A549 (cell line): ENCODE measurements around the gene IPO4. TPM values are rescaled to one million over a fixed set of nuclear protein-coding genes. Genes with fewer than 3 reads are reported as not detected.

Source experiments
- ATAC-seq, 2 experiments: fragments of 200-7000 bp in 1 of 2; fragments of >200 bp in 1 of 2; cut with Nextera tagmentation in 1 of 2; cut with Tn5 transposase in 1 of 2; 3 replicates each; pipeline versions ENCODE4 v1.8.0 to v1.9.1; 2018 to 2020; ENCODE audit warnings: mild to moderate bottlenecking in 1 of 2, moderate library complexity in 1 of 2
- CTCF ChIA-PET: fragments of 300-600 bp; sonication (Branson Sonifier 250); formaldehyde crosslinking; extraction: SDS; loops from one replicate; lab custom pipeline; 2021; ENCODE audit warnings: antibody characterized with exemption, inconsistent platforms; lab: Yijun Ruan, JAX
- POLR2A ChIA-PET: fragments of 350-600 bp; formaldehyde crosslinking; extraction: SDS; loops from one replicate; lab custom pipeline; 2021; ENCODE audit warnings: antibody characterized with exemption, inconsistent platforms; lab: Yijun Ruan, JAX
- DNase-seq, 2 experiments: peaks; one replicate each; pipeline versions ENCODE4 v3.0.0 to v3.0.0-alpha.2; 2011 to 2016; ENCODE audit warnings: low read depth in 1 of 2, low spot score in 1 of 2
- FAIRE-seq: peaks from 2 replicates; lab custom pipeline; 2011; peaks lifted over from hg19 to GRCh38; lab: Jason Lieb, UNC
- H3K27ac ChIP-seq, 2 experiments: fragments of >200 bp; sonication (Bioruptor Twin); formaldehyde crosslinking; 3 replicates each; pipeline ENCODE4 v1.5.1; 2016 to 2017
- H3K4me1 ChIP-seq: fragments of >200 bp; sonication (Bioruptor Twin); formaldehyde crosslinking; 3 replicates; pipeline ENCODE4 v1.6.1; 2016
- H3K4me2 ChIP-seq: fragments of >200 bp; sonication (Bioruptor Twin); formaldehyde crosslinking; 3 replicates; pipeline ENCODE4 v1.6.1; 2016
- H3K4me3 ChIP-seq: fragments of >200 bp; sonication (Bioruptor Twin); formaldehyde crosslinking; 3 replicates; pipeline ENCODE4 v1.5.1; 2016
- H3K9me3 ChIP-seq: fragments of >200 bp; sonication (Bioruptor Twin); formaldehyde crosslinking; 3 replicates; pipeline ENCODE4 v1.6.1; 2016
- BCL3 ChIP-seq: fragments of >200 bp; sonication (Bioruptor Twin); formaldehyde crosslinking; IDR thresholded peaks from 3 replicates; pipeline ENCODE4 v1.6.1; 2016
- CBX8 ChIP-seq: fragments of 200-600 bp; sonication (generic); IDR thresholded peaks from 2 replicates; pipeline ENCODE4 v1.6.1; 2016
- CEBPB ChIP-seq, 2 experiments: fragments of >200 bp in 1 of 2; sonication (Bioruptor Twin) in 1 of 2; formaldehyde crosslinking in 1 of 2; IDR thresholded peaks; 2 replicates each; pipeline ENCODE4 v1.6.1; 2012 to 2016
- CHD4 ChIP-seq: fragments of 200-600 bp; sonication (generic); IDR thresholded peaks from 2 replicates; pipeline ENCODE4 v1.6.1; 2016; ENCODE audit warnings: antibody characterized with exemption, mild to moderate bottlenecking, borderline replicate concordance
- CTCF ChIP-seq: fragments of >200 bp; sonication (Bioruptor Twin); formaldehyde crosslinking; IDR thresholded peaks from 3 replicates; pipeline ENCODE4 v1.5.1; 2016
- EHF ChIP-seq: fragments of 250-450 bp; sonication (Bioruptor Pico); IDR thresholded peaks from 2 replicates; pipeline ENCODE4 v1.5.0; 2020; ENCODE audit warnings: mild to moderate bottlenecking
- ESRRA ChIP-seq: fragments of 150-350 bp; IDR thresholded peaks from 2 replicates; pipeline ENCODE4 v1.6.1; 2014; ENCODE audit warnings: mild to moderate bottlenecking, low read length, borderline replicate concordance
- FOSB ChIP-seq: fragments of 250-450 bp; sonication (Bioruptor Pico); IDR thresholded peaks from 2 replicates; pipeline ENCODE4 v1.5.0; 2020; ENCODE audit warnings: mild to moderate bottlenecking, moderate library complexity
- HEYL ChIP-seq: fragments of 250-450 bp; sonication (Bioruptor Pico); IDR thresholded peaks from 2 replicates; pipeline ENCODE4 v1.8.0; 2021; ENCODE audit warnings: mild to moderate bottlenecking, moderate library complexity
- HOXB13 ChIP-seq: fragments of 250-450 bp; sonication (Bioruptor Pico); IDR thresholded peaks from 2 replicates; pipeline ENCODE4 v1.5.0; 2020; ENCODE audit warnings: low read depth, mild to moderate bottlenecking, moderate library complexity
- KDM1A ChIP-seq: fragments of 200-600 bp; sonication (generic); IDR thresholded peaks from 2 replicates; pipeline ENCODE4 v1.6.1; 2016; ENCODE audit warnings: low read depth, mild to moderate bottlenecking
- KDM5A ChIP-seq: fragments of 200-600 bp; sonication (generic); IDR thresholded peaks from 2 replicates; pipeline ENCODE4 v1.6.1; 2016; ENCODE audit warnings: antibody characterized with exemption, mild to moderate bottlenecking
- NFE2L2 ChIP-seq: fragments of 150-350 bp; conservative IDR thresholded peaks from 2 replicates; pipeline ENCODE4 v1.6.1; 2014; ENCODE audit warnings: low read length
- NPAS2 ChIP-seq: fragments of 250-450 bp; sonication (Bioruptor Pico); IDR thresholded peaks from 2 replicates; pipeline ENCODE4 v1.8.0; 2022; ENCODE audit warnings: mild to moderate bottlenecking, moderate library complexity, borderline replicate concordance
- NR3C1 ChIP-seq: fragments of >200 bp; sonication (Bioruptor Twin); formaldehyde crosslinking; IDR thresholded peaks from 3 replicates; pipeline ENCODE4 v1.6.1; 2017
- REST ChIP-seq: fragments of 200-600 bp; sonication (generic); IDR thresholded peaks from 2 replicates; pipeline ENCODE4 v1.6.1; 2016; ENCODE audit warnings: antibody characterized with exemption, mild to moderate bottlenecking, moderate library complexity
- RFX5 ChIP-seq: fragments of 450-650 bp; IDR thresholded peaks from 2 replicates; pipeline ENCODE4 v1.7.1; 2014; ENCODE audit warnings: antibody characterized with exemption, mild to moderate bottlenecking, moderate library complexity
- WGBS: methylation state at CpG from one replicate; pipeline ENCODE4 v1.1.6; 2017; ENCODE audit errors: missing lambda C conversion rate; 5-methylcytosine and 5-hydroxymethylcytosine counted together
- polyA plus RNA-seq, 4 experiments: library from polyadenylated mRNA; depleted of rRNA in 3 of 4; stranded (reverse); fragments of >200 nt; fragmentation: RNase III in 1 of 4; extraction: RNeasy Plus Mini Kit Qiagen cat#74134 plus additional on column Dnase treatment in 1 of 4; gene quantifications; 2 replicates in 3 of 4; 3 replicates in 1 of 4; pipeline ENCODE4 v1.2.3, GENCODE V29; 2011 to 2017
- TF ChIP-seq, protein P1 (sequence below): fragments of 250-450 bp; sonication (Bioruptor Pico); IDR thresholded peaks from 2 replicates; pipeline ENCODE4 v1.5.0; 2021; ENCODE audit warnings: mild to moderate bottlenecking, moderate library complexity, borderline replicate concordance
- TF ChIP-seq, protein P2 (sequence below): fragments of >200 bp; sonication (Bioruptor Twin); formaldehyde crosslinking; IDR thresholded peaks from 2 replicates; pipeline ENCODE4 v1.6.1; 2016
- TF ChIP-seq, protein P3 (sequence below): fragments of 150-350 bp; IDR thresholded peaks from 2 replicates; pipeline ENCODE4 v1.6.1; 2014; ENCODE audit warnings: low read depth, mild to moderate bottlenecking, low read length
- TF ChIP-seq, protein P4 (sequence below): IDR thresholded peaks from 2 replicates; pipeline ENCODE4 v1.6.1; 2012

IPO4 gene
- polyA plus RNA-seq, 2 of the 4 experiments (the other 2 are of a cell fraction), result 37.1 to 91.7 TPM

DNA sequence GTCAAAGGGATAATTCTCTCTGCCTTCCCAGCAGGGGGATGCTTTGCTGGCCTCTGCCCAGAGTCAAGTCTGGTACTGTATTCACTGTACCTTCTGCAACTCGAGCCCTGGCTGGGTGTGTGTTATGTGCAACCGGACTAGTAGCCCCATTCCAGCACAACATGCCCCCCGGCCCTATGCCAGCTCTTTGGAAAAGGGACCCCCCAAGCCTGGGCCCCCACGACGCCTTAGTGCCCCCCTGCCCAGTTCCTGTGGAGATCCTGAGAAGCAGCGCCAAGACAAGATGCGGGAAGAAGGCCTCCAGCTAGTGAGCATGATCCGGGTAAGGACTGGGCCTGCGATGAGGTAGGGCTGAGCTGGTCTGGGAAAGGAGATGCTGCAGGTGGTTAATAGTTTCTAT, 38.0 kb downstream of the IPO4 start:
- Histone ChIP-seq H3K9me3 (no peaks in the 10 kb centered on the region), H3K27ac (no peak overlapping the region), H3K4me2 (no peak overlapping the region), H3K4me1 (peaks cover 9% of the 10 kb centered on the region), H3K4me3 (no peak overlapping the region)
- FAIRE-seq (no peak), ATAC-seq (no peak), DNase-seq (no peak)
- CTCF ChIA-PET, result interaction anchor here (0.9 to 12.6 kb wide), 3 partner anchors 9 to 56 kb away, joined by 3 to 168 read pairs (median 10); partner anchors contain the start of genes EMC9 and IRF9
- TF ChIP-seq KDM1A (no peak), CEBPB (IDR thresholded peaks at IDR 0.05) (no peak)
- POLR2A ChIA-PET, result interaction anchor here (1.5 to 2.1 kb wide), 2 partner anchors 10 to 63 kb away, joined by 3 to 6 read pairs; partner anchors contain the start of genes CHMP4A and IRF9
- 90% methylated on average over 8 of the region's 9 CpGs for WGBS

DNA sequence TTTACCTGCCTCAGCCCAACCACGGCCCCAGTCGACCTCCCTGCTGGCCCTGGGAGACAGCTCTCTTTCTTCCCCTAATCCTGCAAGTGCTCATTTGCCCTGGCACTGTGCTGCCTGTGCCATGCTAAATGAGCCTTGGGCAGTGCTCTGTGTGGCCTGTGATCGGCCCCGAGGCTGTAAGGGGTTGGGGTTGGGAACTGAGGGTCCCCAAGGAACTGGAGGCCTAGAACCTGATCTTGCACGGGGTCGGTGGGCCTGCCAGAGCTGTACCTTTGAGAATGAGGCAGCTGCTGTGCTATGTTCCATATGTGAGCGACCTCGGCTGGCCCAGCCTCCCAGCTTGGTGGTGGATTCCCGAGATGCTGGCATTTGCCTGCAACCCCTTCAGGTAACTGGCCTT, 38.6 kb downstream of the IPO4 start:
- CTCF ChIA-PET, result interaction anchor here (2.8 to 12.6 kb wide), 2 partner anchors 9 to 12 kb away, joined by 10 to 168 read pairs; partner anchors contain the start of genes EMC9 and IRF9
- no peak for TF ChIP-seq NR3C1
- TF ChIP-seq FOSB (CRISPR knock-in tag), result no peak
- no peak for TF ChIP-seq HEYL
- no peak for TF ChIP-seq RFX5
- TF ChIP-seq, protein P1, sequence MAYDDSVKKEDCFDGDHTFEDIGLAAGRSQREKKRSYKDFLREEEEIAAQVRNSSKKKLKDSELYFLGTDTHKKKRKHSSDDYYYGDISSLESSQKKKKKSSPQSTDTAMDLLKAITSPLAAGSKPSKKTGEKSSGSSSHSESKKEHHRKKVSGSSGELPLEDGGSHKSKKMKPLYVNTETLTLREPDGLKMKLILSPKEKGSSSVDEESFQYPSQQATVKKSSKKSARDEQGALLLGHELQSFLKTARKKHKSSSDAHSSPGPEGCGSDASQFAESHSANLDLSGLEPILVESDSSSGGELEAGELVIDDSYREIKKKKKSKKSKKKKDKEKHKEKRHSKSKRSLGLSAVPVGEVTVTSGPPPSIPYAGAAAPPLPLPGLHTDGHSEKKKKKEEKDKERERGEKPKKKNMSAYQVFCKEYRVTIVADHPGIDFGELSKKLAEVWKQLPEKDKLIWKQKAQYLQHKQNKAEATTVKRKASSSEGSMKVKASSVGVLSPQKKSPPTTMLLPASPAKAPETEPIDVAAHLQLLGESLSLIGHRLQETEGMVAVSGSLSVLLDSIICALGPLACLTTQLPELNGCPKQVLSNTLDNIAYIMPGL (CRISPR knock-in tag), result no peak
- TF ChIP-seq KDM5A, result no peak
- TF ChIP-seq ESRRA, result no peak
- TF ChIP-seq NPAS2, result no peak
- TF ChIP-seq NFE2L2, result no peak
- no peak for TF ChIP-seq EHF (CRISPR knock-in tag)
- TF ChIP-seq REST, result no peak
- TF ChIP-seq, protein P2, sequence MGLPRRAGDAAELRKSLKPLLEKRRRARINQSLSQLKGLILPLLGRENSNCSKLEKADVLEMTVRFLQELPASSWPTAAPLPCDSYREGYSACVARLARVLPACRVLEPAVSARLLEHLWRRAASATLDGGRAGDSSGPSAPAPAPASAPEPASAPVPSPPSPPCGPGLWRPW, result no peak
- TF ChIP-seq HOXB13 (CRISPR knock-in tag), result no peak
- TF ChIP-seq, protein P3, sequence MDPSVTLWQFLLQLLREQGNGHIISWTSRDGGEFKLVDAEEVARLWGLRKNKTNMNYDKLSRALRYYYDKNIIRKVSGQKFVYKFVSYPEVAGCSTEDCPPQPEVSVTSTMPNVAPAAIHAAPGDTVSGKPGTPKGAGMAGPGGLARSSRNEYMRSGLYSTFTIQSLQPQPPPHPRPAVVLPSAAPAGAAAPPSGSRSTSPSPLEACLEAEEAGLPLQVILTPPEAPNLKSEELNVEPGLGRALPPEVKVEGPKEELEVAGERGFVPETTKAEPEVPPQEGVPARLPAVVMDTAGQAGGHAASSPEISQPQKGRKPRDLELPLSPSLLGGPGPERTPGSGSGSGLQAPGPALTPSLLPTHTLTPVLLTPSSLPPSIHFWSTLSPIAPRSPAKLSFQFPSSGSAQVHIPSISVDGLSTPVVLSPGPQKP, result no peak
- TF ChIP-seq CBX8, result no peak
- no peak for TF ChIP-seq BCL3
- no peak for TF ChIP-seq CTCF
- no peak for TF ChIP-seq CHD4
- no peak for TF ChIP-seq CEBPB (IDR thresholded peaks at IDR 0.05)
- TF ChIP-seq, protein P4, sequence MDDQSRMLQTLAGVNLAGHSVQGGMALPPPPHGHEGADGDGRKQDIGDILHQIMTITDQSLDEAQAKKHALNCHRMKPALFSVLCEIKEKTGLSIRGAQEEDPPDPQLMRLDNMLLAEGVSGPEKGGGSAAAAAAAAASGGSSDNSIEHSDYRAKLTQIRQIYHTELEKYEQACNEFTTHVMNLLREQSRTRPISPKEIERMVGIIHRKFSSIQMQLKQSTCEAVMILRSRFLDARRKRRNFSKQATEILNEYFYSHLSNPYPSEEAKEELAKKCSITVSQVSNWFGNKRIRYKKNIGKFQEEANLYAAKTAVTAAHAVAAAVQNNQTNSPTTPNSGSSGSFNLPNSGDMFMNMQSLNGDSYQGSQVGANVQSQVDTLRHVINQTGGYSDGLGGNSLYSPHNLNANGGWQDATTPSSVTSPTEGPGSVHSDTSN, result no peak
- no peak overlapping the region for H3K27ac ChIP-seq
- ATAC-seq (no peak), FAIRE-seq (no peak), DNase-seq (no peak)
- 89% methylated on average over 9 of the region's 9 CpGs for whole genome bisulfite sequencing
- H3K4me3 ChIP-seq, result no peak overlapping the region
- H3K9me3 ChIP-seq, result no peaks in the 10 kb centered on the region
- H3K4me1 ChIP-seq, result peaks cover 14% of the 10 kb centered on the region
- POLR2A ChIA-PET, result interaction anchor here (1.5 to 2.1 kb wide), 2 partner anchors 11 to 64 kb away, joined by 3 to 6 read pairs; partner anchors contain the start of genes CHMP4A and IRF9
- no peak overlapping the region for H3K4me2 ChIP-seq
